A549 treated with AZD9567 at 1 μM for 4 hours (cell line): ENCODE data around the gene ODR4. TPM values are rescaled to one million over a fixed set of nuclear protein-coding genes. Genes with fewer than 3 reads are reported as not detected.

Source experiments
- total RNA-seq: library from RNA; stranded (reverse); fragments of 200-300 nt; extraction: Qiagen RNA extraction; gene quantifications from 5 replicates; pipeline ENCODE4 v1.2.3, GENCODE V29; 2022; ENCODE audit not compliant: insufficient read depth

Gene ODR4
- total RNA-seq: 14.0 to 16.9 TPM (median 16.2 TPM) in 5 replicates

GRCh38 chr1:186375152-186375928 is at the start of gene ODR4, which contains the start of gene TPR:
Gene ODR4 (plus strand): TSS chr1:186375838. CDS start chr1:186379786, 3,948 bp downstream.
Gene TPR (minus strand): TSS chr1:186375253. CDS start chr1:186375028, 225 bp downstream.

GRCh38 chr1:186461014-186461413 is 85.4 kb downstream of the ODR4 start, which contains the start of gene PDC:
Gene PDC (minus strand): TSS chr1:186461114. CDS start chr1:186449459, 11,655 bp downstream.

Other genes with a start within 250 kb of the ODR4 start
- gene PRG4, start 79.6 kb upstream of the ODR4 start, total RNA-seq: 0.06 to 0.12 TPM (median 0.11 TPM) in 4 of 5 replicates, not detected in the other
- 43.6 to 68.7 TPM (median 46.0 TPM) in 5 replicates for gene TPR, start 585 bp upstream of the ODR4 start, total RNA-seq
- gene PDC, start 85.3 kb downstream of the ODR4 start, total RNA-seq: not detected in 5 replicates